ENCODE results near the gene G2E3. TPM values are rescaled to one million over a fixed set of nuclear protein-coding genes. Genes with fewer than 3 reads are reported as not detected.
"Not testable (repeated sequence)": the region's sequence is repeated elsewhere in the genome, so short reads cannot be mapped to it uniquely, and the experiment has no call there.

The G2E3 gene
- polyA plus RNA-seq, 1 experiment: 7.5 TPM

DNA sequence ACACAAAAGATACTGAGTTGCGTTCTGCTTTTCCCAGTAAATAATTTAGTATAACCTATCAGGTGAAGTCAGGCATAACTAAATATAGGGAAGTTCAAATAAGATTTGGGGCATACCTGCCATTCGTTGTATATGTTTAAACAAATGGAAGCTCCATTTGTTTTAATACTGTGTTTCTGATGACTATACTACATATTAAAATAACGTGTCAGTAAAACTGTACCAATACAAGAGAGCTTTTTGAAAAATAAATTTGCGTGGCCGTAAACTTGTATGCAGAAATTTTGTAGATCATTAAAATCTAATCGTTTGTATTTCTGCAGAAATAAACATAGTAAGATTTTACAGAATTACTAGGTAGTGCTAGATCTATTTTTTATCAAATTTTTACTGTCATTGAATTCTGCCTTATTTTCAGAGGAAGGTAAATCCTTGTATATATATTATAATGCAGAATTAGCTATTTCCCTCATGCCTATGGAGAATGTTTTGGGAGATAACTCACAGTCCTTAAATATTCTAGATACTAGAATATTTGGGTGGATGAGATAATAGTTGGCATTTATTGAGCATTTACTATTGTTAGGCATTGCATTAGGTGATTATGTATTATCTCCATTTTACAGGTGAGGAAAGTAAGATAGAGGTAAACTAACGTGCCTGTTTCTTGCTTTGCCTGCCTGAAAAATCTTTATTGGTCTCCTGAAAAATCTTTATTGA, 64.6 kb downstream of the G2E3 start:
- no peak for DNase-seq (ENCODE audit: low read depth)
- ChIA-PET POLR2A (no interaction called here), CTCF (no interaction called here)
- TF ChIP-seq, protein P1, sequence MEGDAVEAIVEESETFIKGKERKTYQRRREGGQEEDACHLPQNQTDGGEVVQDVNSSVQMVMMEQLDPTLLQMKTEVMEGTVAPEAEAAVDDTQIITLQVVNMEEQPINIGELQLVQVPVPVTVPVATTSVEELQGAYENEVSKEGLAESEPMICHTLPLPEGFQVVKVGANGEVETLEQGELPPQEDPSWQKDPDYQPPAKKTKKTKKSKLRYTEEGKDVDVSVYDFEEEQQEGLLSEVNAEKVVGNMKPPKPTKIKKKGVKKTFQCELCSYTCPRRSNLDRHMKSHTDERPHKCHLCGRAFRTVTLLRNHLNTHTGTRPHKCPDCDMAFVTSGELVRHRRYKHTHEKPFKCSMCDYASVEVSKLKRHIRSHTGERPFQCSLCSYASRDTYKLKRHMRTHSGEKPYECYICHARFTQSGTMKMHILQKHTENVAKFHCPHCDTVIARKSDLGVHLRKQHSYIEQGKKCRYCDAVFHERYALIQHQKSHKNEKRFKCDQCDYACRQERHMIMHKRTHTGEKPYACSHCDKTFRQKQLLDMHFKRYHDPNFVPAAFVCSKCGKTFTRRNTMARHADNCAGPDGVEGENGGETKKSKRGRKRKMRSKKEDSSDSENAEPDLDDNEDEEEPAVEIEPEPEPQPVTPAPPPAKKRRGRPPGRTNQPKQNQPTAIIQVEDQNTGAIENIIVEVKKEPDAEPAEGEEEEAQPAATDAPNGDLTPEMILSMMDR (IDR thresholded peaks at IDR 0.05; ENCODE audit: insufficient read depth, low read depth, low read length): no peak
- peaks cover 2% of the 10 kb centered on the region; the same call in 1 of the 2 replicates for H3K36me3 ChIP-seq (ENCODE audit: control insufficient read depth, insufficient read depth, low read length)
- H3K27me3 ChIP-seq (ENCODE audit: control insufficient read depth, insufficient read depth, low read length): no peaks in the 10 kb centered on the region
- peak overlapping the region; percentile 69 for H3K4me3 ChIP-seq (ENCODE audit: low read depth, low read length)

DNA sequence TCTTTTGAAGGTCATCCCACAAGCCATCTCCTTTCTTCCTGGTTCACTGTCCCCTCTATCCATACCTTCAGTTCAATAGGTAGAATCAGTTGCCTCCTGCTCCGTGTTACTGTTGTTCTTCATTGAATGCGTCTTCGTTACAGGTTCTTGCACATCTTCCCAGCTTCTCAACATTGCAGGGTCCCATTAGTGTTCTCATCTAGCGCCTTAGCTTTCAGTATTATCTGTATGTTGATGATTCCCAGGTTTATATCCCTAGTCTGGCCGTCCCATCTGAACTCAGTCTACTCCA, 65.1 kb downstream of the G2E3 start:
- ChIA-PET POLR2A (no interaction called here), CTCF (no interaction called here)
- Histone ChIP-seq H3K4me3 (ENCODE audit: low read depth, low read length) (no peak overlapping the region), H3K36me3 (ENCODE audit: control insufficient read depth, insufficient read depth, low read length) (peaks cover 2% of the 10 kb centered on the region; the same call in 1 of the 2 replicates), H3K27me3 (ENCODE audit: control insufficient read depth, insufficient read depth, low read length) (no peaks in the 10 kb centered on the region)
- no peak for DNase-seq (ENCODE audit: low read depth)
- TF ChIP-seq, protein P1 (IDR thresholded peaks at IDR 0.05; ENCODE audit: insufficient read depth, low read depth, low read length): no peak

DNA sequence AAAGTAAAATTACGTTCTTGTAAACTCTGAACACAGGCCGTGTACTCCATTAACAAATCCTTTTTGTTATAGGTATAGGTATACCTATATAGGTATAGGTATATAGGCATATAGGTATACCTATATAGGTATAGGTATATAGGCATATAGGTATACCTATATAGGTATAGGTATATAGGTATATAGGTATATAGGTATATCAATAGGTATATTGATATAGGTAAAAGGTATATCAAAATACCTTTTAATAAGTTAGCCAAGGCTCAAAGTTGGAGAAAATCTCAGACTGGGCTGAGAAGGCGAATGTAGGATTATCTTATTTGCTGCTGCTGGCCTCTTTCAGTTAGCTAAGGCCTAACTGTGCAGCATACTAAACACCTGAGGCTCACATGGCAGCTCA, 66.6 kb downstream of the G2E3 start:
- TF ChIP-seq, protein P1 (IDR thresholded peaks at IDR 0.05; ENCODE audit: insufficient read depth, low read depth, low read length): no peak
- Histone ChIP-seq H3K36me3 (ENCODE audit: control insufficient read depth, insufficient read depth, low read length) (peaks cover 2% of the 10 kb centered on the region; the same call in 1 of the 2 replicates), H3K27me3 (ENCODE audit: control insufficient read depth, insufficient read depth, low read length) (no peaks in the 10 kb centered on the region), H3K4me3 (ENCODE audit: low read depth, low read length) (no peak overlapping the region)
- CTCF ChIA-PET: no interaction called here
- no peak for DNase-seq (ENCODE audit: low read depth)
- POLR2A ChIA-PET: interaction anchor here (0.6 kb wide), 1 partner anchor 75 kb away, joined by 5 read pairs; no protein-coding TSS in a partner anchor

DNA sequence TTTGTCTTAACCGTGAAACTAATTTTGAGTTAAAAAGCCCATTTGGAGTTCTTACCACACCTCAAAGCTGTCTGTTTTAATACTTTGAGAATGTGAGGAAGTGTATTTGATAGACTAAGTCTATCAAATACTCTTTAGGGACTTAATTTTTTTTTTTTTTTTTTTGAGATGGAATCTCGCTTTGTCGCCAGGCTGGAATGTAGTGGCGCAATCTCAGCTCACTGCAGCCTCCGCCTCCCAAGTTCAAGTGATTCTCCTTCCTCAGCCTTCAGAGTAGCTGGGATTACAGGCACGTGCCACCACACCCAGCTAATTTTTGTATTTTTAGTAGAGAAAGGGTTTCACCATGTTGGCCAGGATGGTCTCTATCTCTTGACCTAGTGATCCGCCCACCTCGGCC, 70.5 kb downstream of the G2E3 start:
- CTCF ChIA-PET; H3K27me3 ChIP-seq (ENCODE audit: control insufficient read depth, insufficient read depth, low read length); H3K4me3 ChIP-seq (ENCODE audit: low read depth, low read length); H3K36me3 ChIP-seq (ENCODE audit: control insufficient read depth, insufficient read depth, low read length); DNase-seq (ENCODE audit: low read depth); POLR2A ChIA-PET: not testable (repeated sequence)

DNA sequence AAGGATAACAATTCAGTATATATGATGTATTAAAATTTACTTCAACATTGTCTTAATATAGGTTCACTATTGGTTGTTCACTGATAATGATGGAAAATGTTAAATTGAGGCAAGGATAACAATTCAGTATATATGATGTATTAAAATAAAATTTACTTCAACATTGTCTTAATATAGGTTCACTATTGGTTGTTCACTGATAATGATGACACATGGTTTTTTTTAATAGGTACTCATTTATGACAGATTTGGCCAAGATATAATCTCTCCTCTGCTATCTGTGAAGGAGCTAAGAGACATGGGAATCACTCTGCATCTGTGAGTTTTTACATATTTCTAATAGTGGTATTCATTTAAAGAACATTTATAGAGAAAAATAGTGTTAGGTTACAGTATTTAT, 71.3 kb downstream of the G2E3 start:
- TF ChIP-seq, protein P1 (IDR thresholded peaks at IDR 0.05; ENCODE audit: insufficient read depth, low read depth, low read length): no peak
- POLR2A ChIA-PET: no interaction called here
- no peak overlapping the region for H3K4me3 ChIP-seq (ENCODE audit: low read depth, low read length)
- peaks cover 5% of the 10 kb centered on the region for H3K36me3 ChIP-seq (ENCODE audit: control insufficient read depth, insufficient read depth, low read length)
- no peak for DNase-seq (ENCODE audit: low read depth)
- CTCF ChIA-PET: no interaction called here
- no peaks in the 10 kb centered on the region for H3K27me3 ChIP-seq (ENCODE audit: control insufficient read depth, insufficient read depth, low read length)

DNA sequence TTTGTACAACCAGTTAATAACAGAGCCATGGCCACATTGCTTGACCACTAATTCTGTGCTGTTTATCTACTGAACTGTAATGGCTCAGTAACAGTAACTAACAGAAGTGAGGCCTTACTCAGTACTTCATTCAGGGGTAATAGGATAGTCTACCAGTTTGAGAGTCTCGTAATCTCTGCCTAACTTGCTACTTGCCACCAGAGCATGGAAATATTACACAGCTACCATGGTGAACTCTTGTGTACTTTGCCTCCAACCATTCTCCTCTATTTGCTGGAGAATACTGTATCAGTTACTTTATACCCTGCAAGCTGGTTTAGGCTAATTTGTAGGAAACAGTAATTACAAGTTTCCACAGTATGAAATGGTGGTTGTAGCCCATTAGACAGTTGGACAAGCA, 73.8 kb downstream of the G2E3 start:
- Histone ChIP-seq H3K36me3 (ENCODE audit: control insufficient read depth, insufficient read depth, low read length) (peaks cover 3% of the 10 kb centered on the region; the same call in 1 of the 2 replicates), H3K27me3 (ENCODE audit: control insufficient read depth, insufficient read depth, low read length) (no peaks in the 10 kb centered on the region), H3K4me3 (ENCODE audit: low read depth, low read length) (no peak overlapping the region)
- ChIA-PET POLR2A (no interaction called here), CTCF (no interaction called here)
- TF ChIP-seq, protein P1 (IDR thresholded peaks at IDR 0.05; ENCODE audit: insufficient read depth, low read depth, low read length): no peak
- DNase-seq (ENCODE audit: low read depth): no peak

Data from BJ (cell line).